ENCODE data around the gene FOXO1. TPM values are rescaled to one million over a fixed set of nuclear protein-coding genes. Genes with fewer than 3 reads are reported as not detected.

FOXO1 gene
- total and polyA plus RNA-seq, 2 experiments from 2014 or later, result 32.4 to 68.0 TPM

DNA sequence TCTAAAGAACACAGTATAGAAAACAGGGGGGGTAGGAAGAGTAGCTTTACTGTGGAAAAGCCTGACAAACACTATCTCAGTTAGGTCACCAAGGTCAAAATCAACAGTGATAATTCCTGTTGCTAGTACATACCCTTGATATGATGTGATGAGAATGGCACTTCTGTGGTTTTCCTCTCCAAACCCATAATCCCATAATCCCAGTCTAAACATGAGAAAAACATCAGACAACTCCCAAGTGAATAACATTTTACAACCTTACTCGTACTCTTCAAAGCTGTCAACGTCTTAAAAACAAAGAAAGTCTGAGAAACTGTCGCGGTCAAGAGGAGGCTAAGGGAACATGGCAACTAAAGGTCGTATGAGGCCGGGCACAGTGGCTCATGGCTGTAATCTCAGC is 137.6 kb downstream of the FOXO1 start:
- no peak overlapping the region for H3K27ac ChIP-seq (ENCODE audit: low read depth)
- no peak for ATAC-seq
- no peak overlapping the region for H3K4me2 ChIP-seq

DNA sequence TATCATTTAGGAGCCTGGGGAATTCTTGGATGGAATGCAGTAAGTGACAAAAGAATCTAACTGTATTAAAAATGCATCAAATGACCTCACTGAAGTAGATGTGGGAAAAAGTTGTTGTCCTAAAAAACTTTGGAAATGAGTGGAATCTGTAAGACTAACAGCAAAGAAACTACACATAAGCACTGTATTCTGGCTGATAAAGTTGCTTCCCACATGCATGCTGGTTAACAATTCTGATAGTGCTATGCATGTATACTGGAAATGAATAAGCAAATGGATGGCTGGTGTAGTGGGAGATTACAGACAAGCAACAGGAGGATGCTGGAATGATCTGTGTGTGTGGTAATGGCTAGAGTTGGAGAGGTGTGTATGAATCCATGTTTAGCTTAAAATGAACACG is 138.5 kb downstream of the FOXO1 start:
- no peaks in the 10 kb centered on the region for H3F3A ChIP-seq (replicated peaks; ENCODE audit: low read depth)
- Mint-ChIP-seq H3K4me3 (no peak overlapping the region), H3K27ac (no peak overlapping the region), H3K36me3 (ENCODE audit: low read depth) (peaks cover 7% of the 10 kb centered on the region; the same call in 2 of the 3 replicates), H3K27me3 (ENCODE audit: insufficient read depth, low read depth, poor library complexity) (peaks cover 2% of the 10 kb centered on the region), H3K9me3 (peaks cover 11% of the 10 kb centered on the region), H3K4me1 (no peaks in the 10 kb centered on the region)
- no peak overlapping the region for H3K27ac ChIP-seq (ENCODE audit: low read depth)
- H3K27me3 ChIP-seq (ENCODE audit: insufficient read depth), result no peaks in the 10 kb centered on the region
- H3K79me2 ChIP-seq (replicated peaks; ENCODE audit: insufficient read depth), result no peaks in the 10 kb centered on the region
- no peak overlapping the region for H2AFZ ChIP-seq
- no peak overlapping the region for H3K4me2 ChIP-seq
- no peaks in the 10 kb centered on the region for H3K4me1 ChIP-seq (ENCODE audit: insufficient read depth)
- no peak for ATAC-seq
- H3K36me3 ChIP-seq (ENCODE audit: insufficient read depth), result no peaks in the 10 kb centered on the region
- no peaks in the 10 kb centered on the region for H4K20me1 ChIP-seq (replicated peaks; ENCODE audit: insufficient read depth)
- DNase-seq (ENCODE audit: low spot score), result no peak
- no peak overlapping the region for H3K4me3 ChIP-seq
- no peaks in the 10 kb centered on the region for H3K9me2 ChIP-seq (ENCODE audit: insufficient read depth)
- TF ChIP-seq CREB1 (CRISPR knock-in tag; IDR thresholded peaks at IDR 0.05; ENCODE audit: low read depth) (no peak), EZH2 (IDR thresholded peaks at IDR 0.05; ENCODE audit: low read depth, unreplicated experiment) (no peak), ZNF331 (CRISPR knock-in tag; IDR thresholded peaks at IDR 0.05; ENCODE audit: low read depth) (no peak), JUNB (IDR thresholded peaks at IDR 0.05; ENCODE audit: unreplicated experiment) (no peak), NANOG (IDR thresholded peaks at IDR 0.05; ENCODE audit: borderline replicate concordance) (no peak), ZNF114 (CRISPR knock-in tag; IDR thresholded peaks at IDR 0.05) (no peak)
- TF ChIP-seq, protein P1, sequence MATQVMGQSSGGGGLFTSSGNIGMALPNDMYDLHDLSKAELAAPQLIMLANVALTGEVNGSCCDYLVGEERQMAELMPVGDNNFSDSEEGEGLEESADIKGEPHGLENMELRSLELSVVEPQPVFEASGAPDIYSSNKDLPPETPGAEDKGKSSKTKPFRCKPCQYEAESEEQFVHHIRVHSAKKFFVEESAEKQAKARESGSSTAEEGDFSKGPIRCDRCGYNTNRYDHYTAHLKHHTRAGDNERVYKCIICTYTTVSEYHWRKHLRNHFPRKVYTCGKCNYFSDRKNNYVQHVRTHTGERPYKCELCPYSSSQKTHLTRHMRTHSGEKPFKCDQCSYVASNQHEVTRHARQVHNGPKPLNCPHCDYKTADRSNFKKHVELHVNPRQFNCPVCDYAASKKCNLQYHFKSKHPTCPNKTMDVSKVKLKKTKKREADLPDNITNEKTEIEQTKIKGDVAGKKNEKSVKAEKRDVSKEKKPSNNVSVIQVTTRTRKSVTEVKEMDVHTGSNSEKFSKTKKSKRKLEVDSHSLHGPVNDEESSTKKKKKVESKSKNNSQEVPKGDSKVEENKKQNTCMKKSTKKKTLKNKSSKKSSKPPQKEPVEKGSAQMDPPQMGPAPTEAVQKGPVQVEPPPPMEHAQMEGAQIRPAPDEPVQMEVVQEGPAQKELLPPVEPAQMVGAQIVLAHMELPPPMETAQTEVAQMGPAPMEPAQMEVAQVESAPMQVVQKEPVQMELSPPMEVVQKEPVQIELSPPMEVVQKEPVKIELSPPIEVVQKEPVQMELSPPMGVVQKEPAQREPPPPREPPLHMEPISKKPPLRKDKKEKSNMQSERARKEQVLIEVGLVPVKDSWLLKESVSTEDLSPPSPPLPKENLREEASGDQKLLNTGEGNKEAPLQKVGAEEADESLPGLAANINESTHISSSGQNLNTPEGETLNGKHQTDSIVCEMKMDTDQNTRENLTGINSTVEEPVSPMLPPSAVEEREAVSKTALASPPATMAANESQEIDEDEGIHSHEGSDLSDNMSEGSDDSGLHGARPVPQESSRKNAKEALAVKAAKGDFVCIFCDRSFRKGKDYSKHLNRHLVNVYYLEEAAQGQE (IDR thresholded peaks at IDR 0.05; ENCODE audit: unreplicated experiment), result no peak

More for the DNA sequence above, 137.6 kb downstream of the FOXO1 start:
- Histone ChIP-seq H4K20me1 (replicated peaks; ENCODE audit: insufficient read depth) (no peaks in the 10 kb centered on the region), H3K4me1 (ENCODE audit: insufficient read depth) (no peaks in the 10 kb centered on the region), H3F3A (replicated peaks; ENCODE audit: low read depth) (no peaks in the 10 kb centered on the region), H3K36me3 (ENCODE audit: insufficient read depth) (no peaks in the 10 kb centered on the region), H3K79me2 (replicated peaks; ENCODE audit: insufficient read depth) (no peaks in the 10 kb centered on the region), H3K4me3 (no peak overlapping the region), H3K27me3 (ENCODE audit: insufficient read depth) (no peaks in the 10 kb centered on the region), H2AFZ (no peak overlapping the region), H3K9me2 (ENCODE audit: insufficient read depth) (no peaks in the 10 kb centered on the region)
- Mint-ChIP-seq H3K36me3 (ENCODE audit: low read depth) (peaks cover 7% of the 10 kb centered on the region; the same call in 2 of the 3 replicates), H3K4me3 (no peak overlapping the region), H3K27ac (no peak overlapping the region), H3K4me1 (no peaks in the 10 kb centered on the region), H3K9me3 (peaks cover 11% of the 10 kb centered on the region), H3K27me3 (ENCODE audit: insufficient read depth, low read depth, poor library complexity) (peaks cover 2% of the 10 kb centered on the region)
- no peak for TF ChIP-seq CTCF (conservative IDR thresholded peaks at IDR 0.05; ENCODE audit: low read depth in 2 of 2)
- no peak for DNase-seq (ENCODE audit: low spot score)
